GM19372 (cell line): ENCODE measurements around the gene HEXIM2.
"Not testable (repeated sequence)": the region's sequence is repeated elsewhere in the genome, so short reads cannot be mapped to it uniquely, and the experiment has no call there.

Source experiments
- ATAC-seq: cut with Tn5 transposase; IDR thresholded peaks from one replicate; pipeline ENCODE4 v1.9.1; 2021; ENCODE audit warnings: mild to moderate bottlenecking, low read depth, moderate library complexity; ENCODE audit not compliant: unreplicated experiment

HEXIM2 gene

DNA sequence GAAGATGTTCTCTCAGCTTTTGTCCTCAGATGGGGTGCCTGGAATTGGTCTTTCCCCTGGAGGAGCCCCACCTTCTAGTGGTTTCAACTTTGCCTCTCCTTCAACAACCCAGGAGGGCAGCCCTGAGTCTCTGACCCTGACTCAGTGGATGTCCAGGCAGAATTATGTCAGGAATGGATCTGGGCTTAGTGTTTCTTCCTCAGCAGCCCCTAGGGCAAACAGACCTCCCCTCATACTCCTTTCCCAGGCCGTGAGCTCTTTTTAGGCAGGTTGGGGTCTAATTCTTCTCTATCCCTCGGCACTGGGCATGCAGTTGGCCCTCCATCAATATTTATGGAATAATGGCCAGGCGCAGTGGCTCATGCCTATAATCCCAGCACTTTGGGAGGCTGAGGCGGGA is 39.8 kb downstream of the HEXIM2 start:
- ATAC-seq = no peak

DNA sequence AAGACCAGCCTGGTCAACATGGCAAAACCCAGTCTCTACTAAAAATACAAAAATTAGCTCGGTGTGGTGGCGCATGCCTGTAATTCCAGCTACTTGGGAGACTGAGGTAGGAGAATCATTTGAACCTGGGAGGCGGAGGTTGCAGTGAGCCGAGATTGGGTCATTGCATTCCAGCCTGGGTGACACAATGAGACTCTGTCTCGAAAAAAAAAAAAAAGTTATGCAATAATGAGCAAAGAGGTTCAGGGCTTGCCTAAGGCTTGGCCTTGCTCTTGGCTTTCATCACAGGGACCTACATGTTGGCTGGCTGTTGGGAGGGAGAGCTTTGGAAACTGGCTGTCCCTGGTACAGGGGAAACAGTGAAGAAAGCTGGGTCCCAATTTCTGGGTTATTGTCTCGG is 40.2 kb downstream of the HEXIM2 start:
- not testable (repeated sequence) for ATAC-seq

DNA sequence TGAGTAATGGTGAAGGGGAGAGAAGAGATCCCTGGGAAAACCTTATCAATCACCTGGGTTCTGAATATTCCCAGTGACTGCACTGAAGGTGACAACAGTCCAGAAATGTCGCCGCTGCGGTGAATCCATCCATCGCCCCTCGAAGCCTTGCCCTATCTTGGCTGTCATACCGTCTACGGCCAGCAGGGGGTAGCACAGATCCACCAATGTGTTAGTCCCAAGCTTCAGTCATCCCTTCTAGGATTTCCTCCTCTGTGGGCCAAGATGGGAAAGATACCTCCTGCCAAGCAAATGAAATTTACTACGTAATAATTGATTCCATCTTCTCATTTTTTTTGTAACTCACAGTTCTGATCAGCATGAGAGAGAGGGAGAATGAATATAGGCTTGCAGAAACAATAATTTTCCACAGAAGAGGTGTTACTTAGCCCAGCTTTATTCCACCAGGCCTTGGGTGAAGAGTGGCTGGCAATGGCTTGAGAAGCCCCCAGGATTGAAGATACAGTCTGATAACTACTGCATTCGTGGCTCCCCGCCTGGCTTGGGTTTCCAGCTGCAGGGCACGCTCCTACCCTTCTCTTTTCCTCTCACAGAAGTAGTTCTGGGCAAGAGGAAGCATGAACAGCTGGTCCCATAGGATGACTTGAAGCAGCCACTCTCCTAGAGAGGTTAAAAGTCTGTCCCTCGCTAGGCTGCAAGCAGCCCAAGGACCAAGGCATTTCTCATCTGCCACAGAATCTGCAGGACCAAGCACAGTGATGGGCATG is 57.4 kb downstream of the HEXIM2 start:
- ATAC-seq = no peak
